HG03439 (cell line): Measurements from ENCODE around the gene KLHL40.

Experiments used
- ATAC-seq: cut with Tn5 transposase; IDR thresholded peaks from one replicate; pipeline ENCODE4 v1.9.1; 2021; ENCODE audit warnings: mild to moderate bottlenecking, moderate library complexity; ENCODE audit not compliant: unreplicated experiment

KLHL40 gene

GRCh38 chr3:42685363-42685881 is at the start of gene KLHL40:
TSS of gene KLHL40 (plus strand) at chr3:42685537. CDS start at chr3:42685619, 82 bp downstream.
- ATAC-seq = no peak

- ATAC-seq = no peak
These were observed 48.3 kb upstream of the KLHL40 start for GRCh38 chr3:42637001-42637400.

GRCh38 chr3:42638339-42638842 is 46.9 kb upstream of the KLHL40 start:
- ATAC-seq = peak; percentile 53

- no peak for ATAC-seq
These were observed 46.1 kb upstream of the KLHL40 start for GRCh38 chr3:42639192-42639591.

- no peak for ATAC-seq
These were observed 45.2 kb upstream of the KLHL40 start for GRCh38 chr3:42640129-42640528.

- no peak for ATAC-seq
These were observed 44.5 kb upstream of the KLHL40 start for GRCh38 chr3:42640771-42641370.

- no peak for ATAC-seq
These were observed 37.4 kb upstream of the KLHL40 start for GRCh38 chr3:42647821-42648459.

- ATAC-seq = no peak
These were observed 36.3 kb upstream of the KLHL40 start for GRCh38 chr3:42649006-42649405.

- ATAC-seq = no peak
These were observed 35.6 kb upstream of the KLHL40 start for GRCh38 chr3:42649783-42650182.

- ATAC-seq = no peak
These were observed 33.9 kb upstream of the KLHL40 start for GRCh38 chr3:42651248-42652091.

- no peak for ATAC-seq
These were observed 33.1 kb upstream of the KLHL40 start for GRCh38 chr3:42652251-42652610.

GRCh38 chr3:42652611-42653302 is 32.6 kb upstream of the KLHL40 start:
- no peak for ATAC-seq

GRCh38 chr3:42653303-42653559 is 32.1 kb upstream of the KLHL40 start:
- ATAC-seq = no peak

GRCh38 chr3:42653560-42654330 is 31.6 kb upstream of the KLHL40 start, which contains the start of gene ZBTB47:
TSS of gene ZBTB47 (plus strand) at chr3:42653697. CDS start at chr3:42658356, 4,659 bp downstream.
- no peak for ATAC-seq

GRCh38 chr3:42654331-42655201 is 30.8 kb upstream of the KLHL40 start:
- no peak for ATAC-seq

GRCh38 chr3:42655331-42655888 is 29.9 kb upstream of the KLHL40 start:
- ATAC-seq = no peak

GRCh38 chr3:42655980-42656679 is 29.2 kb upstream of the KLHL40 start:
- no peak for ATAC-seq
